WTC11 (cell line): ENCODE measurements around the gene RASAL3.
"Not testable (repeated sequence)": the region's sequence is repeated elsewhere in the genome, so short reads cannot be mapped to it uniquely, and the experiment has no call there.

Experiments used
- CTCF ChIP-seq: fragments of 200-600 bp; IDR thresholded peaks from 2 replicates; pipeline ENCODE4 v1.8.0; 2022; ENCODE audit warnings: antibody characterized with exemption
- JUN ChIP-seq: sonication (generic); formaldehyde crosslinking; IDR thresholded peaks from 2 replicates; pipeline ENCODE4 v1.8.0; 2023; ENCODE audit warnings: mild to moderate bottlenecking, missing genetic modification reagents
- ZNF121 ChIP-seq: sonication (generic); formaldehyde crosslinking; IDR thresholded peaks from 2 replicates; pipeline ENCODE4 v1.8.0; 2023; ENCODE audit warnings: missing genetic modification reagents

GRCh38 chr19:15480996-15481395 is 16.7 kb upstream of the RASAL3 start:
- TF ChIP-seq JUN (CRISPR knock-in tag); CTCF; ZNF121 (CRISPR knock-in tag): not testable (repeated sequence)
